Loucy (cell line): ENCODE results near the gene WFIKKN2.

Experiments used
- CTCF ChIP-seq: fragments of 200-600 bp; sonication (generic); conservative IDR thresholded peaks from 2 replicates; pipeline ENCODE4 v1.5.1; 2014; ENCODE audit warnings: mild to moderate bottlenecking, antibody characterized with exemption, low read length
- EZH2phosphoT487 ChIP-seq: fragments of 200-600 bp; IDR thresholded peaks from 2 replicates; pipeline ENCODE4 v1.6.1; 2018; ENCODE audit warnings: antibody characterized with exemption, mild to moderate bottlenecking, moderate library complexity, borderline replicate concordance

GRCh38 chr17:50816271-50816670 is 19.1 kb upstream of the WFIKKN2 start:
- TF ChIP-seq CTCF (no peak), EZH2phosphoT487 (no peak)
